Spleen (tissue), 7 donors: ENCODE data around the gene VDAC2.

ENCODE experiments used
- CTCF ChIP-seq, 11 experiments: fragments of 200-600 bp in 7 of 11; fragments of 450-650 bp in 4 of 11; sonication (generic) in 4 of 11; IDR thresholded peaks in 8 of 11; conservative IDR thresholded peaks in 3 of 11; 1 replicate in 7 of 11; 2 replicates in 4 of 11; pipeline versions ENCODE4 v1.4.0 to v1.8.0; 2016 to 2021; ENCODE audit warnings: antibody characterized with exemption in 11 of 11, inconsistent platforms in 4 of 11, mild to moderate bottlenecking in 1 of 11
- POLR2A ChIP-seq, 3 donors: fragments of 450-650 bp; IDR thresholded peaks; one replicate each; pipeline ENCODE4 v1.5.1; 2017; ENCODE audit warnings: antibody characterized with exemption in 3 of 3, mild to moderate bottlenecking in 1 of 3
- POLR2AphosphoS5 ChIP-seq, 3 donors: sonication (generic); formaldehyde crosslinking; IDR thresholded peaks; one replicate each; pipeline ENCODE4 v1.5.1; 2017; ENCODE audit warnings: antibody characterized with exemption in 3 of 3
- donor health status: DM: no; HTN: no; CAD: no; lungs with moderate emphysema.
- donor health status: DM: no; HTN: no; CAD: no.
- donor health status: DM: no; HTN: no; CAD: no.

GRCh38 chr10:75191821-75192568 is 18.6 kb upstream of the VDAC2 start:
- TF ChIP-seq CTCF (IDR thresholded peaks at IDR 0.05 in 8 of 11, conservative IDR thresholded peaks at IDR 0.05 in 3 of 11) (no peak), POLR2A (IDR thresholded peaks at IDR 0.05) (no peak), POLR2AphosphoS5 (IDR thresholded peaks at IDR 0.05) (peak in 2 of 3 donors; percentile 37 to 42)
